22Rv1 (cell line): ENCODE measurements around the gene NRCAM.

Experiments used
- ZFX ChIP-seq: fragments of 450-650 bp; IDR thresholded peaks from 2 replicates; pipeline ENCODE4 v1.6.1; 2017; ENCODE audit warnings: antibody characterized with exemption, borderline replicate concordance
- TF ChIP-seq, protein P1 (sequence below): fragments of 450-650 bp; IDR thresholded peaks from 2 replicates; pipeline ENCODE4 v1.5.1; 2017; ENCODE audit warnings: mild to moderate bottlenecking

DNA sequence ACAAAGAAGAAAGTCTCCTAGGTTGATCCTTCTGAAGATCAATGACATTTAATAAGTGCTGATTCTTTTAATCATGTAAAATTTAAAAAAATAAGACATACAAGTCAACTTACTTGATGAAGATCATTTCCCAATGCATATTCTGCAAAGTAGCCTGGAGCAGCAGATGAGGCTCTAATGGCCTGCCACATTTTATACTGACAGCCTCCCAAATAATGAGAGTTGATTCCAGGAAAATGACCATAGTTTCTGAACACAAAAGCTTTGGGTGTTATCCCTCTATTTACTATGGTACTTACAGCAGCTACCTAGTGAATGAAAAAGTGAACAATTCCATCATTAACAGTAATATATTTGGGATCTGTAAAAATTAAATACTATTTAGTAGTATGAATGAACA, 31.4 kb upstream of the NRCAM start:
- TF ChIP-seq, protein P1, sequence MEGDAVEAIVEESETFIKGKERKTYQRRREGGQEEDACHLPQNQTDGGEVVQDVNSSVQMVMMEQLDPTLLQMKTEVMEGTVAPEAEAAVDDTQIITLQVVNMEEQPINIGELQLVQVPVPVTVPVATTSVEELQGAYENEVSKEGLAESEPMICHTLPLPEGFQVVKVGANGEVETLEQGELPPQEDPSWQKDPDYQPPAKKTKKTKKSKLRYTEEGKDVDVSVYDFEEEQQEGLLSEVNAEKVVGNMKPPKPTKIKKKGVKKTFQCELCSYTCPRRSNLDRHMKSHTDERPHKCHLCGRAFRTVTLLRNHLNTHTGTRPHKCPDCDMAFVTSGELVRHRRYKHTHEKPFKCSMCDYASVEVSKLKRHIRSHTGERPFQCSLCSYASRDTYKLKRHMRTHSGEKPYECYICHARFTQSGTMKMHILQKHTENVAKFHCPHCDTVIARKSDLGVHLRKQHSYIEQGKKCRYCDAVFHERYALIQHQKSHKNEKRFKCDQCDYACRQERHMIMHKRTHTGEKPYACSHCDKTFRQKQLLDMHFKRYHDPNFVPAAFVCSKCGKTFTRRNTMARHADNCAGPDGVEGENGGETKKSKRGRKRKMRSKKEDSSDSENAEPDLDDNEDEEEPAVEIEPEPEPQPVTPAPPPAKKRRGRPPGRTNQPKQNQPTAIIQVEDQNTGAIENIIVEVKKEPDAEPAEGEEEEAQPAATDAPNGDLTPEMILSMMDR, result no peak
- TF ChIP-seq ZFX, result no peak
